Activated CD4-positive, alpha-beta memory T cell treated with anti-CD3 and anti-CD28 coated beads for 36 hours (primary cell): ENCODE results near the gene ZBED1. TPM values are rescaled to one million over a fixed set of nuclear protein-coding genes. Genes with fewer than 3 reads are reported as not detected.

ENCODE experiments used
- CTCF ChIA-PET: fragments of 350-600 bp; sonication (Branson Sonifier 250); formaldehyde crosslinking; loops from one replicate; lab custom pipeline; 2021; ENCODE audit warnings: antibody characterized with exemption, inconsistent platforms; lab: Charles Lee
- POLR2A ChIA-PET: fragments of 350-600 bp; sonication (Branson Sonifier 250); formaldehyde crosslinking; loops from one replicate; lab custom pipeline; 2021; ENCODE audit warnings: antibody characterized with exemption; lab: Charles Lee
- DNase-seq: peaks from one replicate; pipeline ENCODE4 v3.0.0-alpha.2; 2020
- H3K27ac Mint-ChIP-seq: one replicate; pipeline ENCODE4 v1.8.0; 2021; ENCODE audit warnings: mixed read lengths
- H3K27me3 Mint-ChIP-seq: one replicate; pipeline ENCODE4 v1.8.0; 2021; ENCODE audit warnings: mixed read lengths
- H3K36me3 Mint-ChIP-seq: one replicate; pipeline ENCODE4 v1.8.0; 2021; ENCODE audit warnings: mixed read lengths
- H3K4me1 Mint-ChIP-seq: one replicate; pipeline ENCODE4 v1.8.0; 2021; ENCODE audit warnings: low read depth, mixed read lengths
- H3K4me3 Mint-ChIP-seq: one replicate; pipeline ENCODE4 v1.8.0; 2021; ENCODE audit warnings: mild to moderate bottlenecking, mixed read lengths
- H3K9me3 Mint-ChIP-seq: one replicate; pipeline ENCODE4 v1.8.0; 2021; ENCODE audit warnings: mixed read lengths
- intact Hi-C: fragments of 100-400 bp; cut with micrococcal nuclease; formaldehyde crosslinking; loops from one replicate; pipeline ENCODE4 v1.15.1; 2023
- total RNA-seq, 2 experiments: library from RNA; stranded (reverse); gene quantifications; one replicate each; pipeline ENCODE4 v1.2.3, GENCODE V29; 2021

Gene ZBED1
- total RNA-seq, 2 experiments from 2014 or later: 22.5 to 25.3 TPM

GRCh38 chrX:2501559-2502102, 855 bp upstream of the ZBED1 start:
- no peaks in the 10 kb centered on the region for H3K9me3 Mint-ChIP-seq
- ChIA-PET POLR2A (no interaction called here), CTCF (no interaction called here)
- H3K27ac Mint-ChIP-seq: peak overlapping the region; percentile 49
- no peak for DNase-seq
- peaks cover 6% of the 10 kb centered on the region for H3K36me3 Mint-ChIP-seq
- H3K4me3 Mint-ChIP-seq: peak overlapping the region; percentile 57
- H3K4me1 Mint-ChIP-seq: peaks cover 24% of the 10 kb centered on the region
- intact Hi-C loops: loop anchor here (5.0 kb wide), 2 partner anchors 106 to 839 kb away; no protein-coding TSS in a partner anchor
- no peaks in the 10 kb centered on the region for H3K27me3 Mint-ChIP-seq

DNA sequence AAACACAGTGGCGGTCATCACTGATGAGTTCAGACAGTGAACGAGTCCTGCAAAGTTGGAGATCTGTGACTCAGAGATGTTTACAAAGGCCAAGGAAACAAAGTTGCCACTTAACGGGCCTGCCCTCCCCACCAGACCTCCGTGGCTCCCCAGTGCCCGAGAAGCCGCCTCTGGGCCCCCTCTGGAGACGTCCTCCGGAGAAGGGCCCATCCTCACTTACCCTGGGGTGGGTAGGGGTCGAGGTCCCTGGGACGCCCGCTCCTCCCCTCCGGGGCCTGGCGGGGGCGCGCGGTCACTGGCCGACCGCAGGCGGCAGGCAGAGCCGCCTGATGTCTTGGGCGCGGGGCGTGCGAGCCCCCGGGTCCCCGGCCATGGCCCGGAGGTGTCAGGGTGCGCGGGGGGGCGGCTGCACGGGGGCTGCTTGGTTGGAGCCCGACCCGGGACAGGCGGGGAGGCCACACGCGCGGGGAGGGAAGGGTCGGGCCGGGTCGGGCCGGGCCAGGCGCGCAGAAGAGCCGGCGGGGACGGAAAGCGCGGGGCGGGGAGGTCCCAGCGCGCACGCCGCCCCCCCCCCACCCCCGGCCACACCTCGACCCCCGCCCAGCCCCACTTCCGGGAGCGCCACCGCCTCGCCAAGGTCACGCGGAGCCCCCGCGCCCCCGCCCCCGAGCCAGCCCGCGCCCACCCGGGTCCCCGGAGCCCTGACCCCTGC, 529 bp downstream of the ZBED1 start:
- Mint-ChIP-seq H3K4me3 (peak overlapping the region; percentile 78), H3K27me3 (no peaks in the 10 kb centered on the region), H3K36me3 (peaks cover 9% of the 10 kb centered on the region), H3K4me1 (peaks cover 27% of the 10 kb centered on the region), H3K27ac (peak overlapping the region; percentile 70), H3K9me3 (no peaks in the 10 kb centered on the region)
- DNase-seq: peak; percentile 41
- POLR2A ChIA-PET: no interaction called here
- intact Hi-C loops: loop anchor here (5.0 kb wide), 2 partner anchors 107 to 838 kb away; no protein-coding TSS in a partner anchor
- CTCF ChIA-PET: no interaction called here

GRCh38 chrX:2499507-2499906, 1.3 kb downstream of the ZBED1 start:
- DNase-seq: no peak
- intact Hi-C loops: no loop called here
- CTCF ChIA-PET: no interaction called here
- Mint-ChIP-seq H3K4me1 (peaks cover 27% of the 10 kb centered on the region), H3K27me3 (no peaks in the 10 kb centered on the region), H3K9me3 (no peaks in the 10 kb centered on the region), H3K27ac (peak overlapping the region; percentile 70), H3K36me3 (peaks cover 9% of the 10 kb centered on the region), H3K4me3 (peak overlapping the region; percentile 78)
- POLR2A ChIA-PET: no interaction called here

GRCh38 chrX:2498781-2499302, 1.9 kb downstream of the ZBED1 start:
- no peaks in the 10 kb centered on the region for H3K27me3 Mint-ChIP-seq
- H3K9me3 Mint-ChIP-seq: no peaks in the 10 kb centered on the region
- H3K27ac Mint-ChIP-seq: peak overlapping the region; percentile 70
- H3K4me1 Mint-ChIP-seq: peaks cover 27% of the 10 kb centered on the region
- ChIA-PET CTCF (no interaction called here), POLR2A (no interaction called here)
- peak overlapping the region; percentile 78 for H3K4me3 Mint-ChIP-seq
- H3K36me3 Mint-ChIP-seq: peaks cover 9% of the 10 kb centered on the region
- intact Hi-C loops: no loop called here
- no peak for DNase-seq

DNA sequence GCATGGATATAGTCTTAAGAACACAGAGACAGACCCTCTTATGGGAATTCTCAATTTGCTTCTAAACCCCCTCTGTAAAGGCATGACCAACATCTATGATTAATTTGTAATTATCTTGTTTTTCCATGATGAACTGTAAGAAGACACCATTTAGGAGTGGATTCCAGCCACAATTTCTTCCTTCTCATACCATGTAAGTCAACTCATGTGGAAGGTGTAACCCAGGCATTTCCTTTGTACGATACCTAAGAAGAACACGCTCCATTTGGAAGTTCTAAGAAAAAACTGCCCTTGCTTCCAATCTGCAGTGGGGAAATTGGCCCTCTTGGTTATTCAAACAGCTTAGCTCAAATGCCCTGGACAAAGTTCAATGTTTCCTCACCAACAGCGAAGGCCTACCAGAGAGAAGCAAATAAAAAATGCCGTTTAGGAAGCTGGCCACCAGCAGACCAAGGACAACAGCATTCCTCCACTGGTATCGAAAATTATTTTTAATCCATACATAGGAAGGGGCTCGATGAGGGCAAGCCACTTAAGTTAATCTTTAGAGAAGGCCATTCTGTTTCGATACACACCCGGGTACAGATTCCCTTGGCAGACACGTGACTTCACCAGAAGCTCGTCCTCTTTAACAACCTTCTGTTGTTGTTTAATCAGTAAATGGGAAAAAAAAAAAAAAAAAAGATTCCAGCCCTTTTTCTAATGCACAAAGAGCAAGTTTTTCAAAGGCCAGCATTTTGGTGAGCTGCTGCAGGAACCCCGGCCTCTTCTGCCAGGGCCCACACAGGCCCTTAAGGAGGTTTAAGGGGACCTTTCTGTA, 2.6 kb downstream of the ZBED1 start:
- Mint-ChIP-seq H3K27me3 (no peaks in the 10 kb centered on the region), H3K4me1 (peaks cover 27% of the 10 kb centered on the region), H3K27ac (peak overlapping the region; percentile 52), H3K36me3 (peaks cover 9% of the 10 kb centered on the region), H3K4me3 (no peak overlapping the region), H3K9me3 (no peaks in the 10 kb centered on the region)
- POLR2A ChIA-PET: no interaction called here
- CTCF ChIA-PET: no interaction called here
- DNase-seq: no peak
- intact Hi-C loops: no loop called here

- Mint-ChIP-seq H3K4me3 (no peak overlapping the region), H3K4me1 (peaks cover 27% of the 10 kb centered on the region)
- CTCF ChIA-PET: no interaction called here
Observed at GRCh38 chrX:2495595-2495994, 5.2 kb downstream of the ZBED1 start.

GRCh38 chrX:2492531-2493218, 8.1 kb downstream of the ZBED1 start:
- DNase-seq: no peak
- intact Hi-C loops: no loop called here
- Mint-ChIP-seq H3K9me3 (no peaks in the 10 kb centered on the region), H3K4me1 (peaks cover 8% of the 10 kb centered on the region), H3K27me3 (no peaks in the 10 kb centered on the region), H3K4me3 (no peak overlapping the region), H3K36me3 (peaks cover 31% of the 10 kb centered on the region), H3K27ac (no peak overlapping the region)
- CTCF ChIA-PET: no interaction called here
- POLR2A ChIA-PET: no interaction called here

More at GRCh38 chrX:2495595-2495994, 5.2 kb downstream of the ZBED1 start:
- Mint-ChIP-seq H3K9me3 (no peaks in the 10 kb centered on the region), H3K27ac (no peak overlapping the region), H3K36me3 (peaks cover 17% of the 10 kb centered on the region), H3K27me3 (no peaks in the 10 kb centered on the region)
- intact Hi-C loops: no loop called here
- POLR2A ChIA-PET: no interaction called here
- DNase-seq: no peak

DNA sequence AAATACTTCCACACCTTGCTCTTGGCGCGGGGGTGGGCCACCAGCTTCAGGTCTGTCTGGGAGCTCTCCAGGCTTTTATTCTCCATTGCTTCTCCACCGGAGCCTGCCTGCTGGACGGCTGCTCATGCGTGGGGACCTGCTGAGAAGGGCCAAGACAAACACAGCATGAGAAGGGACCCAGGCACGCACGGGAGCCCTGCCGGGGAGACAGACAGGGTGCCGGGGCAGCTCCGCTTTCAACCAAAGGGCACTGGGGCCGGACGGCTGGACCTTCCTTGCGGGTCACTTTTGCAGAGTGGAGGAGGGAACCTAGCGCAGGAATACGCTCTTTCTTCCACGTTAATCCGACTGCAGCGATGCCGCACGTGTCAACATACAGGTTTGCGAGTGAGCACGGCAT, 10.1 kb downstream of the ZBED1 start:
- intact Hi-C loops: no loop called here
- CTCF ChIA-PET: no interaction called here
- no peak overlapping the region for H3K27ac Mint-ChIP-seq
- peaks cover 34% of the 10 kb centered on the region for H3K36me3 Mint-ChIP-seq
- H3K4me3 Mint-ChIP-seq: no peak overlapping the region
- no peaks in the 10 kb centered on the region for H3K27me3 Mint-ChIP-seq
- DNase-seq: no peak
- peaks cover 3% of the 10 kb centered on the region for H3K4me1 Mint-ChIP-seq
- POLR2A ChIA-PET: no interaction called here
- no peaks in the 10 kb centered on the region for H3K9me3 Mint-ChIP-seq

DNA sequence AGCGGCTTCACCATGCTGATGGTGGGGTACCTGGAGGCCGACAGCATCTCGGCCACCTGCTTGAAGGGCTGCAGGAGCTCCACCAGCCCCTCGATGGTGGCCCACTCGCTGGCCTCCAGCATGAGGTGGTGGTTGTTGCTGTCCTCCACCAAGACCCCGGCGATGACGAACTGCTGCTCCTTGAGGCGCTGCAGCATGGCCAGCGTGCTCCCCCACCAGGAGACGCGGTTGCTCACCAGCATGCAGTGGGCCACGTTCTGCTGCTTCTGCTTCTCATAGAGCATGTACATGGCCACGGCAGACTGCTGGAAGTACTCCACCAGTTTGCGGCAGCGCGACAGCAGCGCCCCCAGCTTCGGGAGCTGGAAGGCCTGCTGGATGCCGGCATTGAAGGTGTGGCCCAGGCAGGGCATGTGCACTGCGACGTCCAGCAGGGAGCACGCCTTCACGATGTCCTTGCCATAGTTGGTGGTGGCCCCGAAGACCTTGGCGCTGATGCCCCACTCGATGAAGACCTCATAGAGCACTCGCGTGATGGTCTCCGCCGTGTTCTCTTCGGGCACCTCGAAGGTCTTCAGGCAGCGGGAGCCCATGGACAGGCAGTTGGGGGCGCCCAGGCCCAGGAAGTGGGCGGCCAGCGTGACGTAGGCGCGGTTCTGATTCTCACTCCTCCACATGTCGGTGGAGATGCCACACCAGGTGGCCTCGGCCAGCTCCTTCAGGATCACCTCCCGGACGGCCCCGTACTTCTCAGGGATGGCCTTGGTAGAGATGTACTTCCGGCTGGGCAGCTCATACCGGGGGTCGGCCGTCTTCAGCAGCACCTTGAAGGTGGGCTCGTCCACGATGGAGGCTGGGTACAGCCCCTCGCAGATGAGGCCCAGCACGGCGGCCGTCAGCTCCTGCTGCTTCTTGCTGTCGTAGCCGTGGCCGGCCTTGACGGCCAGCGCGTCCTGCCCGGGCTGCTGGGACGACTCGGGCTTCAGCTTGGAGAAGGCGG, 11.0 kb downstream of the ZBED1 start:
- H3K27ac Mint-ChIP-seq: no peak overlapping the region
- peaks cover 2% of the 10 kb centered on the region for H3K4me1 Mint-ChIP-seq

GRCh38 chrX:2488621-2489285, 12.0 kb downstream of the ZBED1 start:
- no peak overlapping the region for H3K27ac Mint-ChIP-seq
- CTCF ChIA-PET: no interaction called here
- intact Hi-C loops: no loop called here
- H3K36me3 Mint-ChIP-seq: peaks cover 33% of the 10 kb centered on the region
- DNase-seq: no peak
- no peaks in the 10 kb centered on the region for H3K9me3 Mint-ChIP-seq
- no peak overlapping the region for H3K4me3 Mint-ChIP-seq
- no peaks in the 10 kb centered on the region for H3K27me3 Mint-ChIP-seq
- POLR2A ChIA-PET: no interaction called here
- peaks cover 2% of the 10 kb centered on the region for H3K4me1 Mint-ChIP-seq

More for the DNA sequence above, 11.0 kb downstream of the ZBED1 start:
- POLR2A ChIA-PET: no interaction called here
- CTCF ChIA-PET: no interaction called here
- no peaks in the 10 kb centered on the region for H3K27me3 Mint-ChIP-seq
- no peak for DNase-seq
- intact Hi-C loops: no loop called here
- peaks cover 33% of the 10 kb centered on the region for H3K36me3 Mint-ChIP-seq
- H3K4me3 Mint-ChIP-seq: no peak overlapping the region
- H3K9me3 Mint-ChIP-seq: no peaks in the 10 kb centered on the region

DNA sequence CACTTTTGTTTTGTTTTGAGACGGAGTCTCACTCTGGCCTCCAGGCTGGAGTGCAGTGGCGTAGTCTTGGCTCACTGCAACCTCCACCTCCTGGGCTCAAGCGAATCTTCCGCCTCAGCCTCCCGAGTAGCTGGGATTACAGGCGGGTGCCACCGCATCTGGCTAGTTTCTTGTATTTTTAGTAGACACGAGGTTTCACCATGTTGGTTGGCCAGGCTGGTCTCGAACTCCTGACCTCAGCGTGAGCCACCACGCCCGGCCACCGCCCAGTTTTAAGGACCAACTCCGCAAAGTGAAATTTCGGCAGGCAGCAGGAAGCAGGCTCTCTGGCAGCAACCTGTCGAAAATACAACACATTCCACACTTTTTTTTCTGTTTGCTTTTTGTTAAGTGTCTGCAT, 13.4 kb downstream of the ZBED1 start:
- no peaks in the 10 kb centered on the region for H3K27me3 Mint-ChIP-seq
- intact Hi-C loops: no loop called here

More for the DNA sequence above, 13.4 kb downstream of the ZBED1 start:
- no peak overlapping the region for H3K4me3 Mint-ChIP-seq
- POLR2A ChIA-PET: no interaction called here
- no peak for DNase-seq
- H3K4me1 Mint-ChIP-seq: peaks cover 2% of the 10 kb centered on the region
- H3K9me3 Mint-ChIP-seq: no peaks in the 10 kb centered on the region
- CTCF ChIA-PET: no interaction called here
- no peak overlapping the region for H3K27ac Mint-ChIP-seq
- peaks cover 33% of the 10 kb centered on the region for H3K36me3 Mint-ChIP-seq
